SU-DHL-6 (cell line): ENCODE data around the gene SF3A1.

Source experiments
- EZH2phosphoT487 ChIP-seq: fragments of 200-600 bp; sonication (generic), shearing (Covaris generic); conservative IDR thresholded peaks from 2 replicates; pipeline ENCODE4 v1.6.1; 2018; ENCODE audit warnings: mild to moderate bottlenecking, antibody characterized with exemption, low read length, moderate library complexity, mixed read lengths
- TF ChIP-seq, protein P1 (sequence below): fragments of 200-600 bp; sonication (generic); IDR thresholded peaks from one replicate; pipeline ENCODE4 v1.5.1; 2017; ENCODE audit warnings: antibody characterized with exemption, mild to moderate bottlenecking, low read length, moderate library complexity; ENCODE audit not compliant: insufficient read depth, poor library complexity, severe bottlenecking

DNA sequence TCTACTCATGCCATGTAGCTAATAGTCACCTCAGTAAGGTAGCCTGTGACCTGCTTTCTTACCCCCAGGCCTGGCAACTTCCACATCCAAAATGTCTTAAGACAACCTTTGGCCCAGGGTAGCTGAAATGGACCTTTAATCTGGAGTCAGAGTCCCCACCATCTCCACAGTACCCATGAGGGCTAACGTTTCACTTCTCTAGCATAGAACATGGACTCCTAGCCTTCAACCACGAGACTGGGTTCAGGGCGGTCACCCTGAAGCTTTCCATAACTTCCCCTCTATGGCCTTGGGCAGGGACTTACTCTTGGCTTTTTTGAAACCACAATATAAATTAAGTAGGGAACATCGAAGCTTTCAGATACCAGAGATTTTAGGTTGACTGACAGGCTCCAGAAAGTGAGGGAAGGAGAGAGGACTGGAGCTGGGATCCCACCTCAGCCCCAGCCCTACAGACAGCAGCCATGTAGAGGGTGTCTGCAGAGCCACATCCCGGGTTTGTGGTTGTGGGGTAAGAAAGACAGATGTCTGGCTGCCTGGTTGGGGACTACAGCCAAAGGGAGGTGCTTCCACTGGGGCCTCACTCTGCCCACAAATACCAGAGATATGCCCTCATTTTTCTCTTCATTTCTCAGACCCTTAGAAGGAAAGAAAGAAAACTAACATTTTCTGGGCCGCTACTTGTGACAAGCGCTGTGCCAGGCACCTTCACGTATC, 32.5 kb downstream of the SF3A1 start:
- no peak for TF ChIP-seq EZH2phosphoT487
- TF ChIP-seq, protein P1, sequence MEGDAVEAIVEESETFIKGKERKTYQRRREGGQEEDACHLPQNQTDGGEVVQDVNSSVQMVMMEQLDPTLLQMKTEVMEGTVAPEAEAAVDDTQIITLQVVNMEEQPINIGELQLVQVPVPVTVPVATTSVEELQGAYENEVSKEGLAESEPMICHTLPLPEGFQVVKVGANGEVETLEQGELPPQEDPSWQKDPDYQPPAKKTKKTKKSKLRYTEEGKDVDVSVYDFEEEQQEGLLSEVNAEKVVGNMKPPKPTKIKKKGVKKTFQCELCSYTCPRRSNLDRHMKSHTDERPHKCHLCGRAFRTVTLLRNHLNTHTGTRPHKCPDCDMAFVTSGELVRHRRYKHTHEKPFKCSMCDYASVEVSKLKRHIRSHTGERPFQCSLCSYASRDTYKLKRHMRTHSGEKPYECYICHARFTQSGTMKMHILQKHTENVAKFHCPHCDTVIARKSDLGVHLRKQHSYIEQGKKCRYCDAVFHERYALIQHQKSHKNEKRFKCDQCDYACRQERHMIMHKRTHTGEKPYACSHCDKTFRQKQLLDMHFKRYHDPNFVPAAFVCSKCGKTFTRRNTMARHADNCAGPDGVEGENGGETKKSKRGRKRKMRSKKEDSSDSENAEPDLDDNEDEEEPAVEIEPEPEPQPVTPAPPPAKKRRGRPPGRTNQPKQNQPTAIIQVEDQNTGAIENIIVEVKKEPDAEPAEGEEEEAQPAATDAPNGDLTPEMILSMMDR: no peak
